Transverse colon (tissue), 3 donors: ENCODE data around the gene ALPK1.

Source experiments
- POLR2A ChIP-seq: fragments of 450-650 bp; IDR thresholded peaks from one replicate; pipeline ENCODE4 v1.6.1; 2016; ENCODE audit warnings: antibody characterized with exemption, mild to moderate bottlenecking, moderate library complexity
- TF ChIP-seq, protein P1 (sequence below), 5 experiments: fragments of 200-600 bp in 3 of 5; fragments of 450-650 bp in 2 of 5; sonication (generic) in 3 of 5; IDR thresholded peaks; 1 replicate in 2 of 5; 2 replicates in 3 of 5; pipeline ENCODE4 v1.5.1; 2016 to 2017; ENCODE audit warnings: antibody characterized with exemption in 5 of 5, inconsistent platforms in 3 of 5, mild to moderate bottlenecking in 2 of 5, moderate library complexity in 1 of 5

DNA sequence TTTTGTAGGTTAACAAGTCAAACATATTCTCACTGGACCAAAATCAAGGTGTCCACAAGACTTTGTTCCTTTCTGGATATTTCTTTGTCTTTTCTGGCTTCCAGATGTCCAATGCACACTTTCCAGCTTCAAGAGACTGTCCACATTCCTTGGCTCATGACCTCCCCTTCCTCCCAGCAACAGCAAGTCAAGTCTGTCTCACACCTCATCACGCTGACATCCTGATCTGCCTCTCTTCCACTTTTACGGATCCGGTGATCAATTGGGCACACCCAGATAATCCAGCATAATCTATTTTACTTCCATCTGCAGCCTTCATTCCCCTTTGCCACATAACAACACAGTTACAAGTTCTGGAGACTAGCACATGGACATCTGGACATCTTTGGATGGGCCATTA, 21.1 kb upstream of the ALPK1 start:
- TF ChIP-seq, protein P1, sequence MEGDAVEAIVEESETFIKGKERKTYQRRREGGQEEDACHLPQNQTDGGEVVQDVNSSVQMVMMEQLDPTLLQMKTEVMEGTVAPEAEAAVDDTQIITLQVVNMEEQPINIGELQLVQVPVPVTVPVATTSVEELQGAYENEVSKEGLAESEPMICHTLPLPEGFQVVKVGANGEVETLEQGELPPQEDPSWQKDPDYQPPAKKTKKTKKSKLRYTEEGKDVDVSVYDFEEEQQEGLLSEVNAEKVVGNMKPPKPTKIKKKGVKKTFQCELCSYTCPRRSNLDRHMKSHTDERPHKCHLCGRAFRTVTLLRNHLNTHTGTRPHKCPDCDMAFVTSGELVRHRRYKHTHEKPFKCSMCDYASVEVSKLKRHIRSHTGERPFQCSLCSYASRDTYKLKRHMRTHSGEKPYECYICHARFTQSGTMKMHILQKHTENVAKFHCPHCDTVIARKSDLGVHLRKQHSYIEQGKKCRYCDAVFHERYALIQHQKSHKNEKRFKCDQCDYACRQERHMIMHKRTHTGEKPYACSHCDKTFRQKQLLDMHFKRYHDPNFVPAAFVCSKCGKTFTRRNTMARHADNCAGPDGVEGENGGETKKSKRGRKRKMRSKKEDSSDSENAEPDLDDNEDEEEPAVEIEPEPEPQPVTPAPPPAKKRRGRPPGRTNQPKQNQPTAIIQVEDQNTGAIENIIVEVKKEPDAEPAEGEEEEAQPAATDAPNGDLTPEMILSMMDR (IDR thresholded peaks at IDR 0.05), result no peak
- no peak for TF ChIP-seq POLR2A
